Left renal pelvis (tissue), 4 donors: ENCODE measurements around the gene TAS1R2. TPM values are rescaled to one million over a fixed set of nuclear protein-coding genes. Genes with fewer than 3 reads are reported as not detected.
"Not testable (repeated sequence)": the region's sequence is repeated elsewhere in the genome, so short reads cannot be mapped to it uniquely, and the experiment has no call there.

ENCODE experiments used
- DNase-seq, 4 donors: peaks; one replicate each; pipeline ENCODE4 v3.0.0-alpha.2; 2013; ENCODE audit warnings: low read depth in 4 of 4, low spot score in 3 of 4
- polyA plus RNA-seq, 4 donors: library from polyadenylated mRNA; unstranded; fragments of 120-200 nt; gene quantifications; one replicate each; pipeline ENCODE4 v1.2.1, GENCODE V29; 2013; ENCODE audit not compliant: insufficient read length in 4 of 4

Gene TAS1R2
- polyA plus RNA-seq, 4 donors = not detected

DNA sequence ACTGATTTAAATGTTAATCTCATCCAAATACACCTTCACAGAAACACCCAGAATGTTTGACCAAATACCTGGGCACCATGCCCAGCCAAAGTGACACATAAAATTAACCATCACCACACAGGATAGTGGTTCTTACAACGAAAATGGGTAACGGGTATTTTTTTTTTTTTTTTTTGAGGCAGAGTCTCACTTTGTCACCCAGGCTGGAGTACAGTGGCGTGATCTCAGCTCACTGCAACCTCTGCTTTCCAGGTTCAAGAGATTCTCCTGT is 11.1 kb upstream of the TAS1R2 start:
- not testable (repeated sequence) for DNase-seq

DNA sequence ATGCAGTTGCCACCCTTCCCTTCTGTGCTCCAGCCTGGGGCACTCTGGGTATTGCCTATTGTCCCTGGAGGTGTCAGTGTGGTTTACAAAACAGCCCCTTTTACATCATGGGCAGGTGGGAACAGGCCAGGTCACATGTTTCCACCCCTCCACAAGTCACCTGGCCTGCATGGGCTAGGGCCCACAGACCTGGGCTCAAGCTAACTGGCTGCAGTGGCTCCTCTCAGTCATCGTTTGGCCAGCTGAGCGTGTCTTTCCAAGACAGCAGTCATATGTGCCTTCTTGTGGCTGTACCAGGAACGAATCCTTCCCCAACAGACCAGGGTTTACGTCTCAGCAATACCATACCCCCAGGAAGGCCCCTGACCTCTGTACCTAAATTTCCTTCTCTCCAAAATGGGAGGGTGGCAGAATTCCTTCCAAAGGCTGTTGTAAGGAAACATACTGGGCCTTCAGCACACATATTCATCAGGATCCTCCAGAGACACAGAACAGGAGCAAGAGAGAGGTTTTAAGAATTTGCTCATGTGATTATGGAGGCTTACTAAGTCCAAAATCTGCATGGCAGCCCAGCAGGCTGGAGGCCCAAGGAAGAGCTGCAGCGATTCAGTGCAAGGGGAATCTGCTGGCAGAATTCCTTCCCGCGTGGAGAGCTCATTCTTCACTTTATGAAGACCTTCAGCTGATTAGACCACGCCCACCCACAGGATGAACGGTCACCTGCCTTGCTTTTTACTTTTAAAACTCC is 10.6 kb upstream of the TAS1R2 start:
- DNase-seq = no peak

DNA sequence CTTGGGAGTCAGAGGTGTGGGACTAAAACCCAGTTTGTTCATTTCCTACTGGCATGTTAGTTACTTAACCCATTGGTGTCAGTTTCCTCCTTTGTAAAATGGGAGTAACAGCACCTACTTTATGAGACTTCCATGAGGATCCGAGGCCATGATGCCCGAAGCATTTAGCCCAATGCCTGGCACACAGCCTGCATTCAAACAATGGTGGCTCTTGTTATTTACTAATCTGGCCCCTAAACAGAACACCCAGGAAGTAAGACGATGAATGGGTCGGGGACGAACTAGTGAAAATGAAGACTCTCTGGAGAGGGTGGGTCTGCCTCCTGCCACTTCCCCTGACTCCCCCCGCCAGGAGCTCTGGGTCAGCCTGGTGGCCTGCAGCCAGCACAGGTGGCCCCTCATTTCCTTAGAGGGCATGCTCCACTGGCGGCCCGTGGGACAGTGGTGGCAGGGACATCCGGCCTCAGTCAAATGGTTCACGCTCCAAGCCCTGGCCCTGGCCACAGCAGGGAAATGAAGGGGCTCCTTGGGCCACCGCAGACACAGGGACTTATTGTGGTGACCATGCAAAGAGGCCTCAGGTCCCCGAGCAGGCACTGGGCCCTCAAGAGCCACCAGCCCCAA is 9.5 kb upstream of the TAS1R2 start:
- DNase-seq = no peak

DNA sequence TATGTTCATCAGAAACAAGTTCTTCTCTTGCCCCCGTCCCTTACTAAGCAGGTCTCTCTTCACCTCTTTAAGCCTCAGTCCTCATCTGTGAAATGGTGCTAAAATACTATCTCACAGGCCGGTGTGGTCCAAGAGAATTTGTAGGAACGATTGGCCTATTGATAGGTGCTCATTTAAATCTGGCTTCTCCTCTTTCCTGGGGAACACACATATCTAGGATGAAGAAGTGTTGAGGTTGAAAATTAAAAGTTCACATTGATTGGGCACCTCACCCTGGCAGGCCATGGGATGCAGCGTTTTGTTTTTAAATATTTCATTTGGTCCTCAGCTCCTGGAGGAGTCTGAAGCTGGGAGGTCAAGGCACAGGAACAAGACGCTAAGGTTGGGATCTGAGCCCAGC is 8.9 kb upstream of the TAS1R2 start:
- DNase-seq = no peak

GRCh38 chr1:18866846-18867245 is 7.4 kb upstream of the TAS1R2 start:
- no peak for DNase-seq

DNA sequence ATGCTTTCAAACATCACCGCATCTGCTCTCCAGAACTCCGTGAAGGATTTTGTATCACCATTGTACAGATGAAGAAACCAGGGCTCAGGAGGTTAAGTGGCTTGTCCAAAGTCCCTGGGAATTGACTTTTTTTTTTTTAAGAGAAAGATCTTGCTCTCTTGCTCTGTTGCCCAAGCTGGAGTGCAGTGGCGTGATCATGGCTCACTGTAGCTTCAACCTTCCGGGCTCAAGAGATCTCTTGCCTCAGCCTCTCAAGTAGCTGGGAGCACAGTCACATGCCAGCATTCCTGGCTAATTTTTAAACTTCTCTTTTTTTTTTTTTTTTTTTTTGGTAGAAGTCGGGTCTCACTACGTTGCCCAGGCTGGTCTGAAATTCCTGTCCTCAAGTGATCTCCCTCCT is 6.9 kb upstream of the TAS1R2 start:
- no peak for DNase-seq

- no peak for DNase-seq
Measured at GRCh38 chr1:18865176-18865575, 5.7 kb upstream of the TAS1R2 start.

- no peak for DNase-seq
Measured at GRCh38 chr1:18861590-18861989, 2.1 kb upstream of the TAS1R2 start.

GRCh38 chr1:18861082-18861481 is 1.6 kb upstream of the TAS1R2 start:
- DNase-seq = no peak

DNA sequence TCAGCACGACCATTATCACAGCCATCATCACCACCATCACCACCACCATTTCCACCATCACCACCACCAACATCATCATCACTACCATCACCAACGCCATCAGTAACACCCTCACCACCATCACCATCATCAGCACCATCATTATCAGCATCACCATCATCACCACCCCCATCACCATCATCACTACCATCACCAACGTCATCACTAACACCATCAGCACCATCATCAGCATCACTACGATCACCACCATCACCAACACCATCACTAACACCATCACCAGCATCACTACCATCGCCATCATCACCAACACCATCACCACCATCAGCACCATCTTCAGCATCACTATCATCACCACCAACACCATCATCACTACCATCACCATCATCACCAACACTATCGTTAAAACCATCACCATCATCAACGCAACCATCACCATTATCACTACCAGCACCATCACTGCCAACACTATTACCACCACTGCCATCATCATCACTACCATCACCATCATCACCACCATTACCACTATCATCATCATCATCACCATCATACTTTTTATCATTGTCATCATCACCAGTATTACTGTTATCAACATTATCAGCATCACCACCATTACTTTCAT is 1.3 kb downstream of the TAS1R2 start:
- no peak for DNase-seq

GRCh38 chr1:18856435-18856834 is 3.0 kb downstream of the TAS1R2 start:
- DNase-seq = no peak

DNA sequence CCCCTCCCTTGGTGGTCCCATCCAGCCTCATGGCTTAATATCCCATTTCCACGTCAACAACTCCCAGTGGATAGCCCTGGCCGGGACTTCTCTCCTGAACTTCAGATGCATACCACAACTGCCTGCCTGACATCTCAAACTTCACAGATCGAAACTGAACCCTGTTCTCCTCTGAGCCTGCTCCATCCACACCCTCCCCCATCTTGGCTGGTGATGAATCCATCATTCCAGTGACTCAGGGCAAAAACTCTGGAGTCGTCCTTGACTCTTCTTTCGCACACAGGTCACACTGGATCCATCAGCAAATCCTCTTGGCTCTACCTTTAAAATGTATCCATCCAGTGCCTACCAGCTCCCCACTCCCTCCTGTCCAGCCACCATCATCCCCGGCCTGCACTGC is 3.9 kb downstream of the TAS1R2 start:
- no peak for DNase-seq

- DNase-seq = no peak
Measured at GRCh38 chr1:18854331-18855025, 5.0 kb downstream of the TAS1R2 start.

DNA sequence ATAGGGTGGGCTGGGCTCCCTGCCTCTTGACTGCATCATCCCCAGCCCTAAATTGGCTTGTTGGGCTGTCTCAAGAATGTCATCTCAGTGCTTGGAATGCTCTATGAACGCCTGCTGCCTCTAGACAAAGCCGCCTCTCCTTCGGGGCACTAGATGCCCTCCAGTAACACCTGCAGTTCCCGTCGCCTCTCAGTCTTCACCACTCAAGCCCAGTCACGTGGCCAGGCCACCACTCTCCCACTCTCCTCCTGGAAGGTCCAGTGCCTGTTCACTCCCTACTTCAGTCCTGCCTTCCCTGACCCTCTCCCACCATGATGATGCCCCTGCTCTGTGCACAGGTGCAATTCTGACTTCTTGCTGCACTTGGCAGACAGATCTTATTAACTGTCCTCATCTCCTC is 7.0 kb downstream of the TAS1R2 start:
- DNase-seq = no peak

GRCh38 chr1:18849261-18849711 is 10.2 kb downstream of the TAS1R2 start:
- DNase-seq = peak; percentile 21 to 46 (median 31)

DNA sequence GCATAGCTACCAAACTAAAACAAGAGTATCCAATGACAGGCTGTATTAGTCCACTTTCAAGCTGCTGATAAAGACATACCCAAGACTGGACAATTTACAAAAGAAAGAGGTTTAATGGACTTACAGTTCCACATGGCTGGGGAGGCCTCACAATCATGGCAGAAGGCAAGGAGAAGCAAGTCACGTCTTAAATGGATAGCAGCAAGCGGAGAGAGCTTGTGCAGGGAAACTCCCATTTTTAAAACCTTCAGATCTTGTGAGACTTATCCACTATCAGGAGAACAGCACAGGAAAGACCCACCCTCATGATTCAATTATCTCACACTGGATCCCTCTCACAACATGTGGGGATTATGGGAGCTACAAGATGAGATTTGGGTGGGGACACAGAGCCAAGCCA is 11.7 kb downstream of the TAS1R2 start:
- not testable (repeated sequence) for DNase-seq

DNA sequence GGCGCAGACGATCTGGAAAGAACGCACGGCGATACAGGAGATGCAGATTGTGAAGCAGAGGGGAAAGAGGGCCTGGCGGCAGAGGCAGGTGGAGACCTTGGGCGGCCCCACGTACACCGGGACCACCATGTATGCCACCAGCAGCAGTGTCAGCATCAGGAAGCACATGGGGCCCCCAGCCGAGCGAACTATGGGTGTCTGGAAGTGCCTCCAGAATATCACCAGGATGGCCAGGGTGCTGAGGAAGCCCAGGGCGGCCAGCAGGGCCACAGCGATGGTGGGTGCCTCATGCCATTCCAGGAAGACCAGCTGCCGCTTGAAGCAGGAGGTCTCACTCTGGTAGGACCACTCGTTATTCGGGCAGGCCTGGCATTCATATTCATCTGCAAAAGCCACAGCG is 19.3 kb downstream of the TAS1R2 start:
- no peak for DNase-seq

- no peak for DNase-seq
Measured at GRCh38 chr1:18836654-18837053, 22.8 kb downstream of the TAS1R2 start.

- DNase-seq = not testable (repeated sequence)
Measured at GRCh38 chr1:18832319-18832718, 27.1 kb downstream of the TAS1R2 start.

DNA sequence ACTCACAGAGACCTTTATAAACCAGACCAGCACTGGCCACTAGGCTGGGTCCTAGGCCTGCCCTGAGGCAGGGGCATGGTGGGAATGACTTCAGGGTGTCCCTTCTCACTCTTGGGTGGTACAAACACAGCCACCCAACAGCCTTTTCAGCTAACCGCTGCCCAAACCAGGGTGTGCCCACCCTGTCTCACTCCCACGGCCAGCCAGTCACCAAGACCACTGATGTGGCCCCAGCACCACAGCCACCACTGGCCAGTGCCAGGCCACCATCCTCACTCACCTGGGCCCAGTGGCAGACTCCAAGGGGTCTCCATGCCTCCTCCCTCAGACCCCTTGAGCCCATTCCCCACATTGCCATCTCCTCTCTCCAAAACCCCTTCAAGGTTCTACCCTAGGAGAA is 27.8 kb downstream of the TAS1R2 start:
- DNase-seq = no peak

GRCh38 chr1:18830596-18830995 is 28.9 kb downstream of the TAS1R2 start:
- no peak for DNase-seq

DNA sequence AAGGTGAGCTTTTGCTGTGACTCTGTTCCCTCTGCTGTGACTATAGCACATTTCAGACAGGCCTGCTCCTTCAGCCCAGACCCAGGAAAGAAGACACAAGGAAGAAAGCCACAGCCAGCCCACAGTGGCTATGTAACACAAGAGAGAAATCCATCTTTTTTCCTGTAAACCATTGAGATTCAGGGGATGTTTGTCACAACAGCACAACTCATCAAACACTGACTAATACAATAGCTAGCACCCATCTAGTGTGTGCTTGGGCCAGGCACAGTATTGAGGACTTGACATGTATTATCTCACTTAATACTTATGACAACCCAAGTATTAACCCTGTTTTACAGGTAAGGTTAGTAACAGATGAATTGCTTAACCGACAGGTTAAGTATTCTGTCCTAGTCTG is 29.8 kb downstream of the TAS1R2 start:
- DNase-seq = no peak
